Ramos (cell line): ENCODE results near the gene ITFG2.

Experiments
- in situ Hi-C: fragments of 300-500 bp; cut with MboI; formaldehyde crosslinking; loops from one replicate; pipeline ENCODE4 v1.14.3; 2022; ENCODE audit warnings: low sequenced_read_pairs; ENCODE audit not compliant: unreplicated experiment

The ITFG2 gene

DNA sequence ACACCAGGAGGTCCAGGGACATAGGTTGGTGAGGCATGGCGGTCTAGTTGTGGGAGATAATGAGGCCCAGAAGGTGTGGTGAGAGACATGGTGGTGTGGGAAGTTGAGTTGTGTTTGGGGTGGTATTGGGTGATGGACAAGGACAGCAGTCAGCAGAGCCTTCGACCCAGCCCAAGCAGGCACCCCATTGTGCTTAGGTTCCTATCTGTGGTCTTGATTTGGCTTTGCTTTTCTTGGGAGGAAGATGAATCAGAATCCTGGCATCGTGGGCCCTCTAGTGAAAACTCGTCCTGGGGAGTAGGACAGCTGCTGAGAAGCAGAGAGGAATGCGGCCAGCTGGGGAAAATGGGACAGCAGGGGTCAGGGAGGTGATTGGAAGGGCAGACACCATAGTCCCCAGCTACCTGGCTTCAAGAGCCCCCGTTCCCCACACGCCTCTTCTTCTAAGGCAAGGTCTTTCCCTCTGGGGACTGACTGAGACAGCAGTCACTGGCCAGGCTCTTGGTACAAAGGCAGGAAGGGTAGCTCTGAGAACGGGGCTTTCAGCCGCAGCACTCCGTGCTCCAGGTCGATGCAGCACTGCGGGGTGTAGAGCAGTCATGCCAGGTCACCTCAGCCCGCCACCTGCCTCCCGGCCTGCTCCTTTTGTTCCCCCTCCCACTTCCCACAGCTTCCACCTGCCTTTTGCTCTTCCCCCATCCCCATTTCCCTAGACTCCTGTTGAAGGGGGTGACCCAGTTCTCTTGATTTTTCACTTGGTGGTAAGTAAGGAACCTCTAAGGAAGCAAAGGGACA, 14.4 kb downstream of the ITFG2 start:
- in situ Hi-C loops: no loop called here

DNA sequence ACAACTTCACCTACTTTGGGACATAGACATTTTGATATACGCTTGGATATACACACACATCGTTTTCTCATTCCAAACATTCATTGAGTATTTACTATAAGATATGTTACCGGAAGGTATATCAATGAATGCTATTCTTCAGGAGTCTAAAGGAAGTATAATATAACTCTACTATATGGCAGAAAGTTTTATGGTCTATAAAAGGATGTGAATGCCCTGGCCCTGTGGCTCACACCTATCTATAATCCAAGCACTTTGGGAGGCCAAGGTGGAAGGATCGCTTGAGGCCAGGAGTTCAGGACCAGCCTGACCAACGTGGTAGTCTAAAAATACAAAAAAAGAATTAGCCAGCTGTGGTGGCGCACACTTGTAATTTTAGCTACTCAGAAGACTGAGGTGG, 16.8 kb downstream of the ITFG2 start:
- in situ Hi-C loops: no loop called here

DNA sequence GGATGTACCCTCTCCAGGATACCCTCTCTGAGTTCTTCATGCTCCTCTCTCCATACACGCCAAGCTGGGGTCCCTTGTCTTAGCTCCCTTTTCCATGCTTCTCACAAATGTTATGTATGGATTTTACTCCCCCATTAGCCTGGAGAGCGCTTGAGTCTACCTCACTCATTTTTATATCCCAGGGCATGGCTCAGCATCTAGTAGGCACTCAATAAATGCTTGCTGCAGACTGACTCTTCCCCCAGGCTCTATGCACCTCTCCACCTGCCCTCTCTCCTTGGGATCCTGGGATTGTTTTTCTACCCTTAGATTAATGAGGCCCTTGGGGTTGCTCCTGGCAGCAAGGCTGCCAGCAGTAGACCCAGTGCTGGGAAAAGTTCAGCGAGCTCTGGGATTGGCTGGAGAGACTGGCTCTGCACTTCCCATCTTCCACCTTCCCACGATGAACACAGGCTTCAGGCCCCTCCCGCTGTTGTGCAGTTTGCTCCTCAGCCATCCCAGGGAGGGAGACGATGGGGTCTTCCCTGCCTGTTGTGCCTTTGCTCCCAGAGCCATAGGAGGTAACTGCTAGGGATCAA, 20.2 kb downstream of the ITFG2 start:
- in situ Hi-C loops: no loop called here

DNA sequence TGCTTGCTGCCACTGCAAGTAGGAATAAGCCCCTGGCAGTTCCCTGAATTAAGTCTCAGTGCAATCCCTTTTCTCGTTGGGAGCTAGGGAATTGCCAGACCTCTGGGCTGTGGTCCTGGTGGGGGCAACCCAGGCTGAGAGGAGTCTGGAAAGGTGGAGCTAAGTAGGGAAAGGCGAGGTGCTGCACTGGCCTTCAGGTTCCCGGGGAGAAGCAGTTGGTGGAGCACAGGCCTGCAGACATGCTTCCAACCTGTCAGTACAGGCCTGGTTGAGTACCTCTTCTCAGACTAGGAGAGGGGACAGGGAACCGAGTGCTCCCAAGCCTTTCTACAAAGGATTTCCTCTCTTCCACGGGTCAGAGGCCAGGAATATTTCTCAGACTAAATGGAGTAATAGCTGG, 20.9 kb downstream of the ITFG2 start:
- in situ Hi-C loops: no loop called here

DNA sequence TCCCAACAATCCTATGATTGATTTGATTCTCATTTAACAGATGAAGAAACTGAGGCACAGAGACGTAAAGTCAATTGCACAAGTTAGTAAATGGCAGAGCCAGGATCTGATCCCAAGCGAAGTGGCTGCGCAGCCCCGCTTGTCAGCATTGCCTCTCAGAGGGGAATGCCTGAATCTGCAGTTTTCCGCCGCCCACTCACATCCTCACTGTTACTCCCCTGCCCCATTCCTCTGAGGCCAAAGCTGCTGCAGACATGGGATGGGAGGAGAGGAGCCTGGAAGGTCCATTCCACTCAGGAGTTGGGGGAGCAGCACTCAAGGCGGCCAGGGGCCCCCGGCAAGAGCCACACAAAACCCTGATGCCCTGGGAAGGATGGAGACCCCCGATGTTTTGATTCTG, 21.3 kb downstream of the ITFG2 start:
- in situ Hi-C loops: no loop called here

DNA sequence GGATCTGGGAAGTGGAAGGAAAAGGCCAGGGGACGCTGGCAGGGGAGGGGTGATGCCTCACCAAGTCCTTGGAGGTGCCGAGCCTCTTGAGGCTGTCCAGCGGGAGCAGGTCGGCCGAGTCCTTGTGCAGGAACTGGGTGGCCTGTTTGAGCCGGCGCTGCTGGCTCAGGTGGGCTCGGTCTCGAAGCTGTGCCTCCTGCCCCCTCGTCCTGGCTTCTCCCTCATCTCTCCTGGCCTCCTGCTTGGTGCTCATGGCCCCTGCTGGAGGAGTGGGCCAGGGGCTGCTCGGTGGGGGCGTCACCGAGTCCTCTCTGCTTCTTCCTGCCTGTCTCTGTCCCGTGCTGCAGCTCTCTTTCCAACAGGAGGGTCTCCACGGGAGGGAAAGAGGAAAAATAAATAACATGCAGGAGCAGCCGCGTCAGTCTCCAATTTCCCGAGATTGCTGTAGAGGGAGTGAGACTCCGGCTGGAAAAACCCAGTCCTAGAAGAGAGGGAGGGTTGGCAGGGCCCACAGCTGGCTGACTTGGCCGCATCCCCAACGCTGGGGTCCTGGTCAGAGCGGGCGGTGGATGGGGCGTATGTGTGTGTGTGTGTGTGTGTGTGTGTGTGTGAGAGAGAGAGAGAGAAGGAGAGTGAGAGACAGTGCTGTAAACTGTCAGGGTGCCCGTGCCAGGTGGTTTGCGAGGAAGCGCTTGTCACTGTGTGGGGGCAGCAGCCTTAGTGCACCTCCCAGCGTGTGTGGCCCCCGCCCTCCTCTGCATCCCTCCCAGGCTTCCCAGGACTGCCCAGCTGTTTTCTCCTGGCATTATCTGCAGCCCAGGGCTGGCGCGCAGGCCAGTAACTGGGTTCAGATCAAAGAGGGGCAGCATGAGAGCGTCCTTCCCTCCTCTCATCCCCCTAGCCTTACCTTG, 22.4 kb downstream of the ITFG2 start, which contains the start of gene NRIP2:
Gene NRIP2 (minus strand): TSS at position 455 of the 911 bp plus-strand sequence. CDS start 52 bp downstream, at position 403.
- in situ Hi-C loops: no loop called here

DNA sequence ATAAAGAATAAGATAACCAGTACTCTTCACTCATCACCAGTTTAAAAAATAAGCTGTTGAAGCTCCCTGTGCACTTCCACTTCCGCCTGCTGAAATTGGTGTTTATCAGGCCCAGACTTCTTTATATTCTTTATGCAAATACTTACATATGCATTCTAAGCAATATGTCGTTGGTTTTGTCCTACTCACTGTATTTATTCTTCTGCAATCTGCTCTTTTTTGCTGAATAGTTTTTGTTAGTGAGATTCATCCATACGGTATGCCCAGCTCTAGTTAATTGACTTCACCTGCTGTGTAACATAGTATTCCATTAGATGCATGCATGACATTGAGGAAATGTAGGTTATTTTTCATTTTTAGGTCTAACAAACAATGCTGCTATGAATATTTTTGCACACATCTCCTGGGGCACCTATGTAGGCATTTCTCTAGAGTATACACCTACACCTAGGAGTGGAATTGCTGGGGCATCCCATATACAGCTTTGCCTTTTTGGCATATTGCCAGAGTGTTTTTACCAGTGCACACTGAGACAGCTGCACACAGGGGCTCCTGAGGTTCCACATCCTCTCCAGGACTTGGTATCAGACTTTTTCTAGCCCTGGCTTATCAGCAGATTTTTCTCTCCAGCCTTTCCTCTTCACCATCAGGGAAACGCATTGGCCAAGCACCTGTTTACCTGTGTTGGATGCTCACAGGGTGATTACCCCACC, 23.4 kb downstream of the ITFG2 start:
- in situ Hi-C loops: no loop called here

DNA sequence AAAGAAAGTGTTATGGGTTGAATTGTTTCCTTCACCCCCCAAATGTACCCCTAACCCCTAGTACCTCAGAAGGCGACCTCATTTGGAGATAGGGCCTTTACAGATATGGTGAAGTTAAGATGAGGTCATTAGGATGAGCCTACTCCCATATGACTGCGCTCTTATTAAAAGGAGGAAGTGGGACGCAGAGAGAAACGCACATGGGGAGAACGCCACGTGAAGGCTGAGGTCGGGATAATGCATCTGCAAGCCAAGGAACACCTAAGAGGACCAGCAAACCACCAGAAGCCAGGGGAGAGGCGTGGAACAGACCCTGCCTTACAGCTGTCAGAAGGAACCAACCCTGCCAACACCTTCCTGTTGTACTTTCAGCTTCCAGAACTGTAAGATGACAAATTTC, 24.1 kb downstream of the ITFG2 start:
- in situ Hi-C loops: no loop called here

DNA sequence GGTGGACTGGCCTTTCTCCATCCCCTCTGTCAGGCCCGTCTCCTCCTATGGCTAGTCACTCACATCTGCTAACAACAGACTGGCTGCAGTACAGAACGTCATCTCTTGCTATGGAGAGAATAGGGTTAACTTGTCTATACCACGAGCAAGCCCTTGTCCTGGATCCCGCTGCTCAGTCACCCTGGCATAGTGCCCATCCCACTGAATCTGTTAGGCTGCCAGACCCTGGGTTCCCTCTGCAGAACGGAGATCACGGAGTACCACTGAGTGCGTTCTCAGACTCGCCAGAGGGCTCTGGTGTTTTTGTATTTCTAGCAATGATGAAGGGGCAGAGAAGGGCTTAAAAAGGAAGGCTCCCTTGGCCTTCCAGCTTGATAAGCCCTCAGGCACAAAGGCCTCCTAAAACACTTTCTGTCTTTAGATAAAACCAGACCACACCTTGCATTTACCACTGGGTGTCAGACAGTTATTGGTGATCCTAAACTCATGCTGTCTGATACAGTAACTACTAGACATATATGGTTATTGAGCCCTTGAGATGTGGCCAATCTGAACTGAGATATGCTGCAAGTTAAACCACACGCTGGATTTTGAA, 28.7 kb downstream of the ITFG2 start:
- in situ Hi-C loops: loop anchor here (10.0 kb wide), 1 partner anchor 104 kb away; no protein-coding TSS in a partner anchor

DNA sequence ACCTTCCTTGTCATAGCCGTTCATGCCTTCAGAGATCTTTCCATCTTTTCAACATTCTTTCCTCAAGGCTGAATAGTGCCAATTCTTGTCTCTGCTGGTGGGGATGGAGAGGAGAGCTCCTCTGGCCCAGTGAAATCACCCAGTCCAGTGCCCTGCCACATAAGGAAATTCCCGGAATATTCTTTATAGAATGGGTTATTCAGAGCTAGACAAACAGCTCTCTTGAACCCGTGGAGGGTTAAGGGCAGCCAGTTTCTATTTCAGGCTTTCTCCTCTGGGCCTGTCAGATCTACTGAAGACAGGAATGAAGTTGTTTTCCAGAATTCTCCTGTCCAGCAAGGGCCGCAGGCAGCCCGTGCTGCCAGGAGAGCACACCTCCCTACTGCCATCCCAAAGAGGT, 30.5 kb downstream of the ITFG2 start:
- in situ Hi-C loops: loop anchor here (10.0 kb wide), 1 partner anchor 102 kb away; no protein-coding TSS in a partner anchor

DNA sequence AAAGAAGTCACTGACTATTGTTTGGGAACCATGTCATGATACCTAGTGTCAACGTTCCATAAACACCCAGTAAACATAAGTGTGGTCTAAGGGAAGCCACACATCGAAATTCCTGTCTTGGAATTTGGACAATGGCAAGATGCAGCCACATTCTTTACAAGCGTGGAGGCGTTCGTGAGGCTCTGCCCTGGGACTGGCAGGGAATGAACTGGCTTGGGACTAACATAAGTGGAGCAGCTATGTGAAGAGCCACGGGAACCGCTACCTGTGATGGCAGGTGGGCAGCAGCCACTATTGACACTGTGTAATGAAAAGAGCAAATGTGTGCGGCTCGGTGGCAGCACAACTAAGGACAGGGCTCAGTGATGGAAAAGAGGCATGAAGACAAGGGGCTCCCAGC, 32.3 kb downstream of the ITFG2 start:
- in situ Hi-C loops: loop anchor here (10.0 kb wide), 1 partner anchor 100 kb away; no protein-coding TSS in a partner anchor

DNA sequence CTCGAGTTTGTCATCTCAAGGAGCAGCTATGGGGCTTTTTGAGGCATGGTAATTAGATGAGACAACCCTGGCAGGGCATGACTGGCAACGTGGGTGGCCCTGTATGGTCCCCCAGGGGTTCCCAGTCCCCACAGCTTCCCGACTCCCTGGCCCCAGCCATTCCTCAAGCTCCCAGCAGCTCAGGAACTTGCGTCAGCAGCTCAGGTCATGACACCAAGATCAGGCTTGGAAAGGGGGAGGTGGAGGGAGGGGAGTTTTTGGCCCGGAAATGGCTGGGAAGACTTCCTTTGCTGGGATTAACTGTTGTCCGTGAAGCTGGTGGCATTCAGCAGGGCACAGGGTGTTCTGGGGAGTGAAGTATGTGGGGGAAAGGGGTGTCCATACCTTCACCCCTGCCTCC, 32.8 kb downstream of the ITFG2 start:
- in situ Hi-C loops: loop anchor here (10.0 kb wide), 1 partner anchor 100 kb away; no protein-coding TSS in a partner anchor

DNA sequence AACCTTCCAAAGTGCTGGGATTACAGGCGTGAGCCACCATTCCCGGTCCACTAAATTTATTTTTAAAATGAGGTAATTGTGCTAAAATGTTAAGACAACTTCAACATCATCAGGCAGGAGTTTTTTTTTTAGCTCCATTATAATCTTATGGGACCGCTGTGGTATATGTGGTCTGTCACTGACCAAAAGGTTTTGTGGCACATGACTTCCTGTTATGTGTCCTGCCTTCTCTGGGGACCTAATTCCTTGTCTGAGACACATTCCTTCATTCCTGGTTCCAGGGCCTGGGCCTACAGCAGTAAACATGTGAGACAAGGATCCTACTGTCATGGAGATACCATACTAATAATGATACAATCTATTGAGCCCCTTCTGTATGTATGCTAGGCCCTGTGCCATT, 39.5 kb downstream of the ITFG2 start:
- in situ Hi-C loops: no loop called here

DNA sequence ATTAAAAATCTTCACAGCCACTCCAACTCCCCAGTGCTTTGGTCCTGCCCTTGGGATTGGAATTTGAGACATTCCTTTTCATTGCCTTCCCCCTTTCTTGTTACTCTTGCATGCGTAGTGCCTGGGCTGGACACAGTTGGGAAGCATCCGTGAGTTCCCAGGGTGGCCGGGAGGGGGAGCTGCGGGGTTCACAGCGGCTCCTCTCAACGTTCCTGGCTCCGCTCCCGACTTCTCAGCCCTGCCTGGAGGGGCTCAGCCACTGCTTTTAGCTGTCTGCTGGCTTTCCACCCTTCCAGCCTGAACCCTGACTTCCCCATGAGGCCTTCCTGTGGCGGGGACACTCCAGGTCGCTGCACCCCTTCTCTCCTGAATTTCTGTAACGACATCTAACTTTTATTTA, 41.2 kb downstream of the ITFG2 start:
- in situ Hi-C loops: no loop called here

DNA sequence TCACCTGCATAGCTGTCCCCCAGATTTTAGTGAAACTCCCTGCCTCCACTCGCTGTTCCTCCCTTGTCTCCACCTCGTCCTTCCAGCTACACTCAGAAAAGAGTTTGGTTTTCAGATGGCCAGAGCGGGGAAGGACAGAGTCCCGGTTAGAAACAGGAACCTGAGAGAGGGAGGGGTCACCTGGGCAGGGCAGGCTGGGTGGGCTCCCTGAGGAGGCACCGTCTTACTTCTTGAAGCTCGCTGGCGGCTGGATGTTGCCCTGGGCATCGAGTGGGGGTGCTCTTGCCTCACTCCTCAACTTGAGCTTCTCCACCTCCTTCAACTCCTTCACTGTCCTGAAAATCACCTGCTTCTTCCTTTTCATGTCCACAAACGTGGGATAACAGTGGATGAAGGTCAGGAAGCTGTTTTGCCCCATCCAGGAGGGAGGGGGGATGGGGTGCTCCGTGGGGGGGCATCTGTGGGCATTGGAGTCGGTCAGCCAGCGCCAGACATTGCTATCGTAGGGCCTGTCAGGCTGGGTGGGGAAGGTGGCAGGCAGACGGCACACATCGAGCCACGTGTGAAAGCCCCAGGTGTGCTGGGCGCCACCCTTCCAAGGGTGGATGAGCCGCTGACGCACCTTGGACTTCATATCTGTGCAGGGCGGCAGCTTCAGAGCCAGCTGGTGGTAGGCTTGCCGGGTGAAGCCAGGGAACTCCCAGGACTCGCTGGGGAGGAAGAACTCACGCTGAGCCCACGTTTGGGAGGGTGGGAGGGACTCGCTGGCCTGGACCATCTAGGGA, 42.4 kb downstream of the ITFG2 start:
- in situ Hi-C loops: no loop called here

DNA sequence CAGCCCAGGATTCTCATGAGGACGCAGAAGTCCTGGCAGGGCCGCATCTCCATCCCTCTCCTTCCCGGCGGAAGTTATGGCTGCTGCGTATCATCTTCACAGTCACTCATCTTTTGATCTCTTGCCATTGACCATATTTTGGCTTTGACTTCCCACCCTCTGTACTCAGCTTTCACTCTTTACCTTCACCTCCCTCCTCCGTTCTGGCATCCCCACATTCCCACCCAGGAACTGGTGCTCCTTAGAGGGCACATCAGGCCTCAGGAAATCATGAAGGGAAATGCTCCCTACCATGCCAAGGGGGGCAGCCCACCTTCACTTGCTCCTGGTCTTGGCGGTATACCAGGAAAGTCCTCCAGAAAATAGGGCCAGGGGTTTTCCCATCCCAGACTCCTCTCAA, 43.1 kb downstream of the ITFG2 start:
- in situ Hi-C loops: no loop called here

DNA sequence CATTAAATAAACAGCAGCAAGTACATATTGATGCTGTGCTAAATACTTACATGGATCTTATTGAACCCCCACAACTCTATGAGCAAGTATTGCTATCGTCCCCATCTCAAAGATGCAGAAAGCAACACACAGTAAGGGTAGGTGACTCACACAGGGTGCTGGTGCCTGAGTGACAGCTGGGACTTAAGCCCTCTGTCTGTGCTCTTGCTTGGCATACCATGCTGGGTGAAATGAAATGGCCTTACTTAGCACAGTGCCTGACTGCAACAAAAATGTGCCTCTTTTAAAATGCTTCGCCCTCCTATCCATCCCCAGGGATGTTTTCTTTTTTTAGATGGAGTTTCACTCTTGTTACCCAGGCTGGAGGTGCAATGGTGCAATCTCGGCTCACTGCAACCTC, 43.6 kb downstream of the ITFG2 start:
- in situ Hi-C loops: no loop called here

DNA sequence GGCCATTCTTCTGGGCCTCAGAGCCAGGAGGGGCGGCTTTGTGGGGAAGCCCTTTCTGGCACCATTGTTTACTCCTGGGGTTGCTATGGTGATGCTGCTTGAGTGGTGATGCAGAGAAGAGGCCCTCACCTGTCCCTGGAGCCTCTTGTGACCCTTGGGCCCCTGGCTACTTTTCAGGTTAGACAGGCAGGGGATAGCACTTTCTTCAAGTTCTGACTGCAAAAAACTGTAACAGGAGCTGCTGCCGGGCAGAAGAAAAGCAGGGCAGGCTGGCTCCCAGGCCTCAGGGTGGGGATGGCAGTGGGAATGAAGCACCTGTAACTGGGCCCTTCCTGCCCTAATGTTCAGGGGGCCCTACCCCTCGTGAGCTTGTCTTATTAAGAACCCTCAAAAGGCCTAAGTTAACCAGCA, 44.6 kb downstream of the ITFG2 start, which contains the start of gene TEX52:
Gene TEX52 (minus strand): TSS at position 19 of the 411 bp plus-strand sequence. CDS start 13 bp downstream, at position 6.
- in situ Hi-C loops: no loop called here

DNA sequence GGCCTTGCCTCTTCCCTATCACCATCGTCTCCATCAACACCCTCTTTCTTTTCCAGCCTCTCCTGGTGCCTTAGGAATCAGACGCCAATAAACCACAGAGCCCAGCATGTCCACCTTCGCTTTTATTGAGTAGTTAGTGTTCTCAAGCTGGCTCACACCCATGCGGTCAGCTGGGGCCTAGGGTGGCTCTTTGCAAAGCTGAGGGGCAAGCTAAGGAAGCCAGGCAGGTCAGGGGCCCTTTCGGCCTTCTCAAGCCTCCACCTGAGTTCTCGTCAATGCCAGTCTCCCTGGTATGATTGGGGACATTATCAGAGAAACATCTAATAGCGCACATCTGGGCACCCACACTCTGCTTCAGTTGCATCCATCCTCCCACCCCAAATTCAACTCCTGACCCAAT, 45.1 kb downstream of the ITFG2 start:
- in situ Hi-C loops: no loop called here
